ENCODE measurements around the gene ACSS1.

DNA sequence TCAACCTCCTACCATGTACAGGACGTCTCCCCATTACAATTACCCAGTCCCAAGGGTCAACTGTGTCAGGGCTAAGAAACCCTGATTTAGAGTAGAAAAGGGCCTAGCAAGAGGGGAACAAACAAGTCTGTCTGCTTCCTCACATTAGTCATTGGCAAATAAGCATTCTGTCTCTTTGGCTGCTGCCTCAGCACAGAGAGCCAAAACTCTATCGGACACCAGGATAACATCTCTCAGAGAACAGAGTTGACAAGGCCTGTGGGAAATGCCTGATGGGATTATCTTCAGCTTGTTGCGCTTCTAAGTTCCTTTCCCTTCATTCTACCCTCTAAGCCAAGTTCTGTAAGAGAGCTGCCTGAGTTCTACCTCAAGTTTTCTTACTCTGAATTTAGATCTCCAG is 43.0 kb upstream of the ACSS1 start:
- TF ChIP-seq EZH2 (IDR thresholded peaks at IDR 0.05; ENCODE audit: low read depth) = no peak
- TF ChIP-seq, protein P1, sequence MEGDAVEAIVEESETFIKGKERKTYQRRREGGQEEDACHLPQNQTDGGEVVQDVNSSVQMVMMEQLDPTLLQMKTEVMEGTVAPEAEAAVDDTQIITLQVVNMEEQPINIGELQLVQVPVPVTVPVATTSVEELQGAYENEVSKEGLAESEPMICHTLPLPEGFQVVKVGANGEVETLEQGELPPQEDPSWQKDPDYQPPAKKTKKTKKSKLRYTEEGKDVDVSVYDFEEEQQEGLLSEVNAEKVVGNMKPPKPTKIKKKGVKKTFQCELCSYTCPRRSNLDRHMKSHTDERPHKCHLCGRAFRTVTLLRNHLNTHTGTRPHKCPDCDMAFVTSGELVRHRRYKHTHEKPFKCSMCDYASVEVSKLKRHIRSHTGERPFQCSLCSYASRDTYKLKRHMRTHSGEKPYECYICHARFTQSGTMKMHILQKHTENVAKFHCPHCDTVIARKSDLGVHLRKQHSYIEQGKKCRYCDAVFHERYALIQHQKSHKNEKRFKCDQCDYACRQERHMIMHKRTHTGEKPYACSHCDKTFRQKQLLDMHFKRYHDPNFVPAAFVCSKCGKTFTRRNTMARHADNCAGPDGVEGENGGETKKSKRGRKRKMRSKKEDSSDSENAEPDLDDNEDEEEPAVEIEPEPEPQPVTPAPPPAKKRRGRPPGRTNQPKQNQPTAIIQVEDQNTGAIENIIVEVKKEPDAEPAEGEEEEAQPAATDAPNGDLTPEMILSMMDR (conservative IDR thresholded peaks at IDR 0.05) = no peak
